DOHH2 (cell line): ENCODE measurements around the gene TSPAN14.

Experiments used
- H3F3A ChIP-seq: fragments of 200-600 bp; sonication (generic), shearing (Covaris generic); 2 replicates; pipeline ENCODE4 v1.6.0; 2016; ENCODE audit warnings: antibody characterized with exemption, mild to moderate bottlenecking; ENCODE audit not compliant: control insufficient read depth, insufficient read depth
- H3K27ac ChIP-seq: fragments of 200-600 bp; sonication (generic); 2 replicates; pipeline ENCODE4 v1.5.1; 2014; ENCODE audit warnings: low read depth, mild to moderate bottlenecking, low read length, moderate library complexity
- H3K27me3 ChIP-seq: fragments of 200-600 bp; sonication (generic); 2 replicates; pipeline ENCODE4 v1.6.1; 2014; ENCODE audit warnings: mild to moderate bottlenecking, low read length, mixed read lengths; ENCODE audit not compliant: control insufficient read depth
- H3K36me3 ChIP-seq: fragments of 200-600 bp; sonication (generic); 2 replicates; pipeline ENCODE4 v1.6.1; 2014; ENCODE audit warnings: mild to moderate bottlenecking, low read length, moderate library complexity, mixed read lengths; ENCODE audit not compliant: control insufficient read depth
- H3K4me1 ChIP-seq: fragments of 200-600 bp; sonication (generic); 2 replicates; pipeline ENCODE4 v1.6.1; 2014; ENCODE audit warnings: mild to moderate bottlenecking, low read length, mixed read lengths; ENCODE audit not compliant: control insufficient read depth
- H3K4me2 ChIP-seq: fragments of 200-600 bp; sonication (generic); 2 replicates; pipeline ENCODE4 v1.6.0; 2014; ENCODE audit warnings: mild to moderate bottlenecking, low read length, moderate library complexity
- H3K4me3 ChIP-seq: fragments of 200-600 bp; sonication (generic); 2 replicates; pipeline ENCODE4 v1.5.1; 2014; ENCODE audit warnings: mild to moderate bottlenecking, low read length, mixed read lengths
- H3K79me2 ChIP-seq: fragments of 200-600 bp; sonication (generic); 2 replicates; pipeline ENCODE4 v1.6.1; 2014; ENCODE audit warnings: mild to moderate bottlenecking, low read length, mixed read lengths; ENCODE audit not compliant: control insufficient read depth
- H3K9me2 ChIP-seq: fragments of 200-600 bp; sonication (generic); replicated peaks from 2 replicates; pipeline ENCODE4 v1.6.1; 2014; ENCODE audit warnings: mild to moderate bottlenecking, low read length, mixed read lengths; ENCODE audit not compliant: control insufficient read depth
- H3K9me3 ChIP-seq: fragments of 200-600 bp; sonication (generic); 2 replicates; pipeline ENCODE4 v1.6.1; 2014; ENCODE audit warnings: antibody characterized with exemption, low read length, mixed read lengths; ENCODE audit not compliant: control insufficient read depth, insufficient read depth
- H4K20me1 ChIP-seq: fragments of 200-600 bp; sonication (generic); 2 replicates; pipeline ENCODE4 v1.6.0; 2014; ENCODE audit warnings: low read depth, mild to moderate bottlenecking, antibody characterized with exemption, low read length, moderate library complexity; ENCODE audit not compliant: control insufficient read depth, insufficient read depth
- CTCF ChIP-seq: fragments of 200-600 bp; sonication (generic); IDR thresholded peaks from one replicate; pipeline ENCODE4 v1.5.1; 2014; ENCODE audit warnings: antibody characterized with exemption, mild to moderate bottlenecking, low read depth, low read length; ENCODE audit not compliant: poor library complexity, severe bottlenecking
- EZH2phosphoT487 ChIP-seq: fragments of 200-600 bp; sonication (generic); IDR thresholded peaks from 2 replicates; pipeline ENCODE4 v1.6.1; 2017; ENCODE audit warnings: borderline replicate concordance, mild to moderate bottlenecking, antibody characterized with exemption, low read length, moderate library complexity, mixed read lengths

The TSPAN14 gene

GRCh38 chr10:80513106-80513505, 59.0 kb downstream of the TSPAN14 start:
- Histone ChIP-seq H3K4me3 (no peak overlapping the region), H3K79me2 (no peaks in the 10 kb centered on the region), H3K4me2 (no peak overlapping the region), H3K9me2 (no peaks in the 10 kb centered on the region), H3K27ac (no peak overlapping the region), H3K4me1 (peaks cover 4% of the 10 kb centered on the region), H3K27me3 (no peaks in the 10 kb centered on the region), H3K9me3 (no peaks in the 10 kb centered on the region), H3F3A (no peaks in the 10 kb centered on the region), H3K36me3 (peaks cover 14% of the 10 kb centered on the region; the same call in 1 of the 2 replicates), H4K20me1 (no peaks in the 10 kb centered on the region)
- TF ChIP-seq EZH2phosphoT487 = no peak
- no peak for TF ChIP-seq CTCF

- Histone ChIP-seq H3K4me1 (peaks cover 13% of the 10 kb centered on the region), H3K4me2 (no peak overlapping the region), H3K9me2 (no peaks in the 10 kb centered on the region), H3K27me3 (no peaks in the 10 kb centered on the region), H3K27ac (no peak overlapping the region), H3K9me3 (no peaks in the 10 kb centered on the region), H3F3A (no peaks in the 10 kb centered on the region), H4K20me1 (no peaks in the 10 kb centered on the region; the same call in 1 of the 2 replicates), H3K36me3 (peaks cover 18% of the 10 kb centered on the region; the same call in 1 of the 2 replicates), H3K79me2 (no peaks in the 10 kb centered on the region), H3K4me3 (no peak overlapping the region)
- TF ChIP-seq CTCF = no peak
- no peak for TF ChIP-seq EZH2phosphoT487
Observed at GRCh38 chr10:80515511-80515910, 61.4 kb downstream of the TSPAN14 start.

GRCh38 chr10:80515941-80516340, 61.8 kb downstream of the TSPAN14 start:
- peaks cover 13% of the 10 kb centered on the region for H3K4me1 ChIP-seq
- TF ChIP-seq EZH2phosphoT487 = no peak
- no peaks in the 10 kb centered on the region; the same call in 1 of the 2 replicates for H4K20me1 ChIP-seq
- no peaks in the 10 kb centered on the region for H3K9me2 ChIP-seq
- H3K36me3 ChIP-seq = peaks cover 18% of the 10 kb centered on the region; the same call in 1 of the 2 replicates
- H3K27me3 ChIP-seq = no peaks in the 10 kb centered on the region
- H3F3A ChIP-seq = no peaks in the 10 kb centered on the region
- no peak overlapping the region for H3K4me3 ChIP-seq
- no peak overlapping the region for H3K4me2 ChIP-seq
- H3K9me3 ChIP-seq = no peaks in the 10 kb centered on the region
- H3K79me2 ChIP-seq = no peaks in the 10 kb centered on the region
- no peak overlapping the region for H3K27ac ChIP-seq

- H3K4me1 ChIP-seq = peaks cover 13% of the 10 kb centered on the region
- H3K4me3 ChIP-seq = no peak overlapping the region
- peaks cover 18% of the 10 kb centered on the region; the same call in 1 of the 2 replicates for H3K36me3 ChIP-seq
- H3K9me3 ChIP-seq = no peaks in the 10 kb centered on the region
- no peak overlapping the region for H3K27ac ChIP-seq
- H3K4me2 ChIP-seq = no peak overlapping the region
- no peaks in the 10 kb centered on the region; the same call in 1 of the 2 replicates for H4K20me1 ChIP-seq
- H3K79me2 ChIP-seq = no peaks in the 10 kb centered on the region
- H3K9me2 ChIP-seq = no peaks in the 10 kb centered on the region
- no peaks in the 10 kb centered on the region for H3F3A ChIP-seq
- no peaks in the 10 kb centered on the region for H3K27me3 ChIP-seq
- TF ChIP-seq EZH2phosphoT487 (no peak), CTCF (no peak)
Observed at GRCh38 chr10:80516506-80517075, 62.5 kb downstream of the TSPAN14 start.
